Measurements from ENCODE around the gene PADI2.

DNA sequence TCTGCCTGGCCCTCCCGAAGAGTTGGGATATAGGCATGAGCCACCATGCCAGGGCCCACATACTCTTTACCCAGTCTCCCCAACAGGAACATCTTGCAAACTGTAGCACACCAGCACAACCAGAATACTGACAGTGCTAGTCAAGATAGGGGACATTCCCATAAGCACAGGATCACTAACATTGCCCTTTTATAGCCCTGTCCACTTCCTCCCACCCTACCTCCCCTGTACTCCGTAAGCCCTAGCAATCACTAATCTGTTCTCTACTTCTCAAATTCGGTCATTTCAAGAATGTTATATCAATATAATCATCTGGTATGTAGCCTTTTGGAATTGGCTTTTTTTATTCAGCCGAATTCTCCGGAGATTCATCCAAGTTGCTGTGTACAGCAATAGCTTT, 71.3 kb downstream of the PADI2 start:
- TF ChIP-seq, protein P1, sequence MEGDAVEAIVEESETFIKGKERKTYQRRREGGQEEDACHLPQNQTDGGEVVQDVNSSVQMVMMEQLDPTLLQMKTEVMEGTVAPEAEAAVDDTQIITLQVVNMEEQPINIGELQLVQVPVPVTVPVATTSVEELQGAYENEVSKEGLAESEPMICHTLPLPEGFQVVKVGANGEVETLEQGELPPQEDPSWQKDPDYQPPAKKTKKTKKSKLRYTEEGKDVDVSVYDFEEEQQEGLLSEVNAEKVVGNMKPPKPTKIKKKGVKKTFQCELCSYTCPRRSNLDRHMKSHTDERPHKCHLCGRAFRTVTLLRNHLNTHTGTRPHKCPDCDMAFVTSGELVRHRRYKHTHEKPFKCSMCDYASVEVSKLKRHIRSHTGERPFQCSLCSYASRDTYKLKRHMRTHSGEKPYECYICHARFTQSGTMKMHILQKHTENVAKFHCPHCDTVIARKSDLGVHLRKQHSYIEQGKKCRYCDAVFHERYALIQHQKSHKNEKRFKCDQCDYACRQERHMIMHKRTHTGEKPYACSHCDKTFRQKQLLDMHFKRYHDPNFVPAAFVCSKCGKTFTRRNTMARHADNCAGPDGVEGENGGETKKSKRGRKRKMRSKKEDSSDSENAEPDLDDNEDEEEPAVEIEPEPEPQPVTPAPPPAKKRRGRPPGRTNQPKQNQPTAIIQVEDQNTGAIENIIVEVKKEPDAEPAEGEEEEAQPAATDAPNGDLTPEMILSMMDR (IDR thresholded peaks at IDR 0.05), result no peak
- TF ChIP-seq POLR2A (IDR thresholded peaks at IDR 0.05), result no peak
